ENCODE results near the gene PPARG. TPM values are rescaled to one million over a fixed set of nuclear protein-coding genes. Genes with fewer than 3 reads are reported as not detected.

Gene PPARG
- total and polyA plus RNA-seq, 4 donors: 8.3 to 41.4 (median 26.2) TPM

- TF ChIP-seq CTCF (IDR thresholded peaks at IDR 0.05; ENCODE audit: control extremely low read depth, extremely low read depth): no peak
- Histone ChIP-seq H3K36me3 (ENCODE audit: control insufficient read depth in 4 of 4, insufficient read depth in 4 of 4, low read length in 4 of 4) (no peaks in the 10 kb centered on the region), H3K9me3 (ENCODE audit: control insufficient read depth in 4 of 4, insufficient read depth in 3 of 4, low read length in 3 of 4) (no peaks in the 10 kb centered on the region), H3K27me3 (ENCODE audit: control insufficient read depth in 3 of 3, insufficient read depth in 3 of 3, low read length in 2 of 3) (no peaks in the 10 kb centered on the region), H3K4me1 (ENCODE audit: control insufficient read depth in 5 of 5, insufficient read depth in 5 of 5, low read length in 5 of 5) (peaks cover 0 to 15% (median 0%) of the 10 kb centered on the region in 5 donors), H3K9ac (ENCODE audit: insufficient read depth in 1 of 2, low read length in 2 of 2) (no peak overlapping the region), H3K27ac (ENCODE audit: low read depth in 1 of 2, low read length in 1 of 2) (no peak overlapping the region), H3K4me3 (no peak overlapping the region)
- no peak for ATAC-seq (ENCODE audit: insufficient read depth, low FRiP score)
- no peak for DNase-seq
These were observed 53.3 kb downstream of the PPARG start for GRCh38 chr3:12342151-12342550.

GRCh38 chr3:12343047-12343501 lies 54.2 kb downstream of the PPARG start:
- Histone ChIP-seq H3K9me3 (ENCODE audit: control insufficient read depth in 4 of 4, insufficient read depth in 3 of 4, low read length in 3 of 4) (no peaks in the 10 kb centered on the region), H3K27me3 (ENCODE audit: control insufficient read depth in 3 of 3, insufficient read depth in 3 of 3, low read length in 2 of 3) (no peaks in the 10 kb centered on the region), H3K9ac (ENCODE audit: insufficient read depth in 1 of 2, low read length in 2 of 2) (no peak overlapping the region), H3K4me3 (no peak overlapping the region), H3K4me1 (ENCODE audit: control insufficient read depth in 5 of 5, insufficient read depth in 5 of 5, low read length in 5 of 5) (peaks cover 0 to 15% (median 0%) of the 10 kb centered on the region in 5 donors), H3K36me3 (ENCODE audit: control insufficient read depth in 4 of 4, insufficient read depth in 4 of 4, low read length in 4 of 4) (no peaks in the 10 kb centered on the region), H3K27ac (ENCODE audit: low read depth in 1 of 2, low read length in 1 of 2) (no peak overlapping the region)
- no peak for TF ChIP-seq CTCF (IDR thresholded peaks at IDR 0.05; ENCODE audit: control extremely low read depth, extremely low read depth)
- no peak for ATAC-seq (ENCODE audit: insufficient read depth, low FRiP score)
- WGBS, 2 donors: 77 to 92% methylated on average over 3 of the region's 3 CpGs
- DNase-seq: peak in 2 of 3 donors; percentile 62 to 84

- no peaks in the 10 kb centered on the region for H3K36me3 ChIP-seq (ENCODE audit: control insufficient read depth in 4 of 4, insufficient read depth in 4 of 4, low read length in 4 of 4)
- no peak for TF ChIP-seq CTCF (IDR thresholded peaks at IDR 0.05; ENCODE audit: control extremely low read depth, extremely low read depth)
- no peaks in the 10 kb centered on the region for H3K27me3 ChIP-seq (ENCODE audit: control insufficient read depth in 3 of 3, insufficient read depth in 3 of 3, low read length in 2 of 3)
- H3K27ac ChIP-seq (ENCODE audit: low read depth in 1 of 2, low read length in 1 of 2): no peak overlapping the region
- ATAC-seq (ENCODE audit: insufficient read depth, low FRiP score) (no peak), DNase-seq (no peak)
- H3K4me3 ChIP-seq: no peak overlapping the region
- no peak overlapping the region for H3K9ac ChIP-seq (ENCODE audit: insufficient read depth in 1 of 2, low read length in 2 of 2)
- H3K9me3 ChIP-seq (ENCODE audit: control insufficient read depth in 4 of 4, insufficient read depth in 3 of 4, low read length in 3 of 4): no peaks in the 10 kb centered on the region
- WGBS, 2 donors: 71 to 80% methylated on average over 5 of the region's 5 CpGs
- H3K4me1 ChIP-seq (ENCODE audit: control insufficient read depth in 5 of 5, insufficient read depth in 5 of 5, low read length in 5 of 5): peaks cover 0 to 15% (median 0%) of the 10 kb centered on the region in 5 donors
These were observed 56.3 kb downstream of the PPARG start for GRCh38 chr3:12345141-12345561.

Data from lung (tissue), 12 donors.